Measurements from ENCODE around the gene TDRKH. TPM values are rescaled to one million over a fixed set of nuclear protein-coding genes. Genes with fewer than 3 reads are reported as not detected.
"Not testable (repeated sequence)": the region's sequence is repeated elsewhere in the genome, so short reads cannot be mapped to it uniquely, and the experiment has no call there.

The TDRKH gene
- total RNA-seq, 2 donors from 2014 or later = 3.3 to 4.2 TPM

GRCh38 chr1:151776665-151777062, 13.6 kb downstream of the TDRKH start:
- DNase-seq (ENCODE audit: low spot score) = no peak
- Histone ChIP-seq H3K9me3 (no peaks in the 10 kb centered on the region), H3K4me1 (no peaks in the 10 kb centered on the region), H3K27me3 (no peaks in the 10 kb centered on the region), H3K4me3 (no peak overlapping the region), H3K27ac (no peak overlapping the region), H3K36me3 (peaks cover 13% of the 10 kb centered on the region)
- no peak for TF ChIP-seq CTCF (IDR thresholded peaks at IDR 0.05)

- H3K27me3 ChIP-seq = no peaks in the 10 kb centered on the region
- no peak overlapping the region for H3K4me3 ChIP-seq
- no peak for TF ChIP-seq CTCF (IDR thresholded peaks at IDR 0.05)
- H3K27ac ChIP-seq = no peak overlapping the region
- H3K9me3 ChIP-seq = no peaks in the 10 kb centered on the region
- H3K4me1 ChIP-seq = no peaks in the 10 kb centered on the region
- no peak for DNase-seq (ENCODE audit: low spot score)
- peaks cover 8% of the 10 kb centered on the region for H3K36me3 ChIP-seq
Observed at GRCh38 chr1:151775894-151776664, 14.2 kb downstream of the TDRKH start.

DNA sequence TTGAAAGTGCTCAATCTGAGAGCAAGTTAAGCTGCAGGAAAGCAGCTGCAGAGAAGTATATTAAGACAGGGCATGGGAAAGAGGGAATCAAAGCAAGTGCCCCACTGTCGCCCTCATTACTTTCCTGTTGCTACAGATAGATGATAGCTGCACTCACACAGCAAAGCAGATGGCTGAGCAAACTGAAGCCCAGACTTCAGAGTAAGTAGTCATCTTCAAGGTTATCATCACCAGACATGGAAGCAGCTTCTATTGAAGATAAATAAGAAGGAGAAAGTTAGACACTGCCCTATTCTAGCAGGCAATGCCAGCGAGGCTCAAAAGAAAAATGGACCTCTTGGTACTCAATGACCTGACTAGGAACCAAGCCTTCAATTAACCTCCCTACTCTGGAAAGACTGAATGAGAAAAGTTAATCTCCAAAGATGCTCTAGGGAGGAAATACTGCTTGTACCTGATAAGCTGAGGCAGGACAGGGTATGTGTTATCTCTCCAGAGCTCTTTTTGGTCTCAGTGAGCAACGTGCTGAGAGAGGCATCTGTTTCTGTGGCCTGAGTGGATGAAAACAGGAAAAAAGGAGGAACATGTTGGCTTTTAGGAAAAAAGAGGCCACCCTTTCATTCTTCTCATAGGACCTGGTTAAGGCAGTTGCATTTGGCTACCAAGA, 15.9 kb downstream of the TDRKH start:
- H3K36me3 ChIP-seq = no peaks in the 10 kb centered on the region
- H3K27ac ChIP-seq = no peak overlapping the region
- no peak for DNase-seq (ENCODE audit: low spot score)
- no peak for TF ChIP-seq CTCF (IDR thresholded peaks at IDR 0.05)
- no peaks in the 10 kb centered on the region for H3K4me1 ChIP-seq
- H3K27me3 ChIP-seq = no peaks in the 10 kb centered on the region
- H3K9me3 ChIP-seq = no peaks in the 10 kb centered on the region
- no peak overlapping the region for H3K4me3 ChIP-seq

GRCh38 chr1:151773702-151774101, 16.6 kb downstream of the TDRKH start:
- DNase-seq (ENCODE audit: low spot score) = no peak
- H3K4me1 ChIP-seq = no peaks in the 10 kb centered on the region
- no peak overlapping the region for H3K27ac ChIP-seq
- no peaks in the 10 kb centered on the region for H3K36me3 ChIP-seq
- TF ChIP-seq CTCF (IDR thresholded peaks at IDR 0.05) = no peak
- H3K27me3 ChIP-seq = no peaks in the 10 kb centered on the region
- no peaks in the 10 kb centered on the region for H3K9me3 ChIP-seq
- H3K4me3 ChIP-seq = no peak overlapping the region

DNA sequence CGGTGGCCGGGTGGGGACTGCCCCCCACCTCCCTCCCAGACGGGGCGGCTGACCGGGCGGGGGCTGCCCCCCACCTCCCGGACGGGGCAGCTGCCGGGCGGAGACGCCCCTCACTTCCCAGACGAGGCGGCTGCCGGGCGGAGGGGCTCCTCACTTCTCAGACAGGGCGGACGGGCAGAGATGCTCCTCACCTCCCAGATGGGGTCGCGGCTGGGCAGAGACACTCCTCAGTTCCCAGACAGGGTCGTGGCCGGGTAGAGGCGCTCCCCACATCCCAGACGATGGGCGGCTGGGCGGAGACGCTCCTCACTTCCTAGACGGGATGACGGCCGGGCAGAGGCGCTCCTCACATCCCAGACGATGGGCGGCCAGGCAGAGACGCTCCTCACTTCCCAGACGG, 21.0 kb downstream of the TDRKH start:
- H3K27ac ChIP-seq; H3K27me3 ChIP-seq; H3K4me3 ChIP-seq; H3K9me3 ChIP-seq; H3K4me1 ChIP-seq; DNase-seq (ENCODE audit: low spot score); H3K36me3 ChIP-seq: not testable (repeated sequence)

DNA sequence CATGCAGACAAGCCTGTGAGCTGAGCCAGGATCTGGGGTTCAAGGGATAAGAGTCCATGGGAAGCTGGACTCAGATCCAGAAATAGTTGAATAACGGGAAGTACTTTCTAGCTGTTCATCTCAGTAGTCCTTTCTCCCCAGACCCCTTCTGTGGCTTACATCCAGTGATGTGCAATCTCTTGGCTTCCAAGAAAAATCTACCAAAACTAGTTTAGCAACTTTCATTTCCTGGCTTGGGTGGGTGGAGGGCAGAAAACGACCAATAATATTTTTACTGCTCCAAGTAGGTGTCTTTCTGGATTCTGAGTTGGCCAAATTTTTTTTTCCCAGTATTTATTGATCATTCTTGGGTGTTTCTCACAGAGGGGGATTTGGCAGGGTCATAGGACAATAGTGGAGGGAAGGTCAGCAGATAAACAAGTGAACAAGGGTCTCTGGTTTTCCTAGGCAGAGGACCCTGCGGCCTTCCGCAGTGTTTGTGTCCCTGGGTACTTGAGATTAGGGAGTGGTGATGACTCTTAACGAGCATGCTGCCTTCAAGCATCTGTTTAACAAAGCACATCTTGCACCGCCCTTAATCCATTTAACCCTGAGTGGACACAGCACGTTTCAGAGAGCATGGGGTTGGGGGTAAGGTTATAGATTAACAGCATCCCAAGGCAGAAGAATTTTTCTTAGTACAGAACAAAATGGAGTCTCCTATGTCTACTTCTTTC, 21.8 kb downstream of the TDRKH start:
- H3K27me3 ChIP-seq; H3K27ac ChIP-seq; H3K9me3 ChIP-seq; DNase-seq (ENCODE audit: low spot score); H3K4me1 ChIP-seq; H3K4me3 ChIP-seq; H3K36me3 ChIP-seq: not testable (repeated sequence)

All from right atrium auricular region (tissue), 2 donors.